ENCODE results near the gene ABCA4. TPM values are rescaled to one million over a fixed set of nuclear protein-coding genes. Genes with fewer than 3 reads are reported as not detected.

Gene ABCA4
- total RNA-seq, 1 donor from 2014 or later: 1.3 TPM

- DNase-seq (ENCODE audit: low spot score): no peak
Measured at GRCh38 chr1:94029130-94029993, 91.6 kb downstream of the ABCA4 start.

- DNase-seq (ENCODE audit: low spot score): no peak
Measured at GRCh38 chr1:94027721-94028515, 93.0 kb downstream of the ABCA4 start.

GRCh38 chr1:94026619-94027380, 94.1 kb downstream of the ABCA4 start:
- DNase-seq (ENCODE audit: low spot score): no peak

GRCh38 chr1:94025383-94026340, 95.3 kb downstream of the ABCA4 start:
- DNase-seq (ENCODE audit: low spot score): no peak

- no peak for DNase-seq (ENCODE audit: low spot score)
Measured at GRCh38 chr1:94024104-94024792, 96.7 kb downstream of the ABCA4 start.

- DNase-seq (ENCODE audit: low spot score): no peak
Measured at GRCh38 chr1:94022471-94023189, 98.3 kb downstream of the ABCA4 start.

- DNase-seq (ENCODE audit: low spot score): no peak
Measured at GRCh38 chr1:94020764-94021579, 100.0 kb downstream of the ABCA4 start.

- DNase-seq (ENCODE audit: low spot score): no peak
Measured at GRCh38 chr1:94019327-94019726, 101.6 kb downstream of the ABCA4 start.

GRCh38 chr1:94017155-94017829, 103.7 kb downstream of the ABCA4 start:
- no peak for DNase-seq (ENCODE audit: low spot score)

GRCh38 chr1:94015489-94015817, 105.5 kb downstream of the ABCA4 start:
- no peak for DNase-seq (ENCODE audit: low spot score)

GRCh38 chr1:94014635-94015488, 106.1 kb downstream of the ABCA4 start:
- DNase-seq (ENCODE audit: low spot score): no peak

GRCh38 chr1:94014087-94014486, 106.9 kb downstream of the ABCA4 start:
- no peak for DNase-seq (ENCODE audit: low spot score)

GRCh38 chr1:94013367-94013878, 107.5 kb downstream of the ABCA4 start:
- DNase-seq (ENCODE audit: low spot score): no peak

GRCh38 chr1:94012708-94013366, 108.1 kb downstream of the ABCA4 start:
- no peak for DNase-seq (ENCODE audit: low spot score)

GRCh38 chr1:94011709-94012595, 109.0 kb downstream of the ABCA4 start:
- no peak for DNase-seq (ENCODE audit: low spot score)

Measured in mesenteric fat pad (tissue), 1 donor.